ENCODE data around the gene OLFM2. TPM values are rescaled to one million over a fixed set of nuclear protein-coding genes. Genes with fewer than 3 reads are reported as not detected.

Gene OLFM2
- total RNA-seq, 1 experiment from 2014 or later, result 75.6 TPM

GRCh38 chr19:9872618-9873242 is 63.6 kb downstream of the OLFM2 start:
- no peak overlapping the region for H3K4me2 ChIP-seq (ENCODE audit: insufficient read depth, insufficient read length, low read length)
- no peak overlapping the region for H4K8ac ChIP-seq (replicated peaks; ENCODE audit: insufficient read length, low read depth, low read length)
- peak overlapping the region in 1 of 3 experiments; percentile 14; a peak in 2 of 7 replicates for H3K27ac Mint-ChIP-seq
- DNase-seq, result no peak
- H3K27me3 ChIP-seq (ENCODE audit: insufficient read depth, low read length), result no peaks in the 10 kb centered on the region
- H3K4me1 Mint-ChIP-seq, result peaks cover 9 to 22% of the 10 kb centered on the region in 2 experiments
- no peak overlapping the region for H4K91ac ChIP-seq (ENCODE audit: insufficient read length, low read depth, low read length)
- no peaks in the 10 kb centered on the region for H3K79me1 ChIP-seq (ENCODE audit: insufficient read depth, low read depth, low read length, poor library complexity, severe bottlenecking)
- no peak overlapping the region for H2AK5ac ChIP-seq (ENCODE audit: insufficient read length, low read length)
- WGBS (ENCODE audit: extremely low coverage, insufficient read length, low lambda C conversion rate), result 100% methylated on average over 1 of the region's 8 CpGs
- no peak overlapping the region for H2BK12ac ChIP-seq (ENCODE audit: insufficient read length, low read depth, low read length)
- H2AFZ ChIP-seq (ENCODE audit: low read length), result no peak overlapping the region
- H3K79me2 ChIP-seq (ENCODE audit: insufficient read depth, low read length), result no peaks in the 10 kb centered on the region
- no peak overlapping the region for H3K14ac ChIP-seq (ENCODE audit: insufficient read depth, low read length)
- no peak overlapping the region for H3K4ac ChIP-seq (ENCODE audit: low read depth, low read length)
- no peaks in the 10 kb centered on the region for H4K20me1 ChIP-seq (ENCODE audit: control insufficient read depth, insufficient read depth, insufficient read length)
- no peaks in the 10 kb centered on the region for H3K23me2 ChIP-seq (ENCODE audit: insufficient read length, low read depth, low read length, poor library complexity, severe bottlenecking)
- no peak overlapping the region for H2BK5ac ChIP-seq (ENCODE audit: insufficient read length, low read length)
- no peak overlapping the region for H3T11ph ChIP-seq (ENCODE audit: low read length)
- no peak overlapping the region for H2BK20ac ChIP-seq (ENCODE audit: low read depth, low read length, poor library complexity, severe bottlenecking)
- H3K27me3 Mint-ChIP-seq (ENCODE audit: low read depth), result no peaks in the 10 kb centered on the region
- H3K23ac ChIP-seq (ENCODE audit: insufficient read length, low read depth, low read length), result no peak overlapping the region
- H3K56ac ChIP-seq (ENCODE audit: insufficient read length, low read depth, low read length), result no peak overlapping the region
- H4K5ac ChIP-seq (ENCODE audit: insufficient read length, low read depth, low read length), result no peak overlapping the region
- no peak overlapping the region for H3K27ac ChIP-seq (ENCODE audit: insufficient read length, low read depth, low read length)
- H3K4me1 ChIP-seq (ENCODE audit: insufficient read depth, low read length), result no peaks in the 10 kb centered on the region
- no peak overlapping the region for H3K9ac ChIP-seq (ENCODE audit: extremely low read depth, insufficient read length, low read length)
- no peak overlapping the region for H2BK15ac ChIP-seq (ENCODE audit: low read depth, low read length)
- no peak overlapping the region for H3K4me3 Mint-ChIP-seq
- no peaks in the 10 kb centered on the region; a peak in 1 of 7 replicates for H3K36me3 Mint-ChIP-seq (ENCODE audit: insufficient read depth in 1 of 3, low read depth in 3 of 3)
- H3K9me3 Mint-ChIP-seq, result no peaks in the 10 kb centered on the region
- no peak overlapping the region for H2BK120ac ChIP-seq (ENCODE audit: low read depth, low read length, poor library complexity, severe bottlenecking)
- no peaks in the 10 kb centered on the region for H3K9me3 ChIP-seq (ENCODE audit: control insufficient read depth, low read depth, low read length)
- no peak overlapping the region for H3K18ac ChIP-seq (ENCODE audit: insufficient read length, low read depth, low read length)
- no peak for TF ChIP-seq CTCF (conservative IDR thresholded peaks at IDR 0.05)
